GM12878 (cell line): ENCODE measurements around the gene SERTAD1. TPM values are rescaled to one million over a fixed set of nuclear protein-coding genes. Genes with fewer than 3 reads are reported as not detected.

ENCODE experiments used
- ATAC-seq: fragments of 200-7000 bp; cut with Tn5 transposase; 3 replicates; pipeline ENCODE4 v1.9.1; 2020; ENCODE audit warnings: mild to moderate bottlenecking, moderate library complexity
- BruUV-seq: library from RNA; stranded (reverse); fragments of 400-500 nt; replicated peaks from 2 replicates; lab custom pipeline; 2021; lab: Mats Ljungman, UMichigan
- CTCF ChIA-PET: fragments of 300-600 bp; sonication (Branson Sonifier 250); formaldehyde crosslinking; extraction: SDS; loops from one replicate; lab custom pipeline; 2021; ENCODE audit warnings: inconsistent platforms; lab: Yijun Ruan, JAX
- POLR2A ChIA-PET: fragments of 350-600 bp; formaldehyde crosslinking; extraction: SDS; loops from one replicate; lab custom pipeline; 2021; ENCODE audit warnings: inconsistent platforms; lab: Charles Lee
- RAD21 ChIA-PET: fragments of 300-600 bp; sonication (Branson Sonifier 250); formaldehyde crosslinking; loops from one replicate; lab custom pipeline; 2023; ENCODE audit warnings: antibody characterized with exemption; ENCODE audit not compliant: unreplicated experiment; lab: Charles Lee
- SMC1A ChIA-PET: fragments of 300-600 bp; sonication (Branson Sonifier 250); formaldehyde crosslinking; loops from one replicate; lab custom pipeline; 2023; ENCODE audit not compliant: unreplicated experiment, uncharacterized antibody; lab: Charles Lee
- DNase-seq: peaks from one replicate; pipeline ENCODE4 v3.0.0-alpha.2; 2011; ENCODE audit warnings: low read depth, low spot score
- FAIRE-seq: peaks from 3 replicates; lab custom pipeline; 2011; peaks lifted over from hg19 to GRCh38; lab: Jason Lieb, UNC
- H2AFZ ChIP-seq: 2 replicates; pipeline ENCODE4 v1.6.0; 2011; ENCODE audit warnings: low read depth, low read length, control low read depth; ENCODE audit not compliant: control insufficient read depth
- H3K27ac ChIP-seq: 2 replicates; pipeline ENCODE4 v1.5.1; 2011; ENCODE audit warnings: control low read depth; ENCODE audit not compliant: control insufficient read depth, insufficient read depth
- H3K27me3 ChIP-seq, 2 experiments: replicated peaks in 1 of 2; 2 replicates each; pipeline versions ENCODE4 v1.6.0 to v1.6.1; 2011; ENCODE audit warnings: low read length in 1 of 2; ENCODE audit not compliant: control insufficient read depth in 2 of 2, insufficient read depth in 2 of 2
- H3K36me3 ChIP-seq, 2 experiments: 2 replicates each; pipeline ENCODE4 v1.5.1; 2011; ENCODE audit warnings: low read length in 1 of 2; ENCODE audit not compliant: control insufficient read depth in 2 of 2, insufficient read depth in 2 of 2
- H3K4me1 ChIP-seq: 2 replicates; pipeline ENCODE4 v1.6.1; 2011; ENCODE audit warnings: mild to moderate bottlenecking, low read length, moderate library complexity, mixed read lengths; ENCODE audit not compliant: control insufficient read depth, insufficient read depth
- H3K4me2 ChIP-seq: 2 replicates; pipeline ENCODE4 v1.6.0; 2011; ENCODE audit warnings: control low read depth; ENCODE audit not compliant: control insufficient read depth, insufficient read depth
- H3K4me3 ChIP-seq: fragments of 200-600 bp; sonication (generic); 2 replicates; pipeline ENCODE4 v1.5.1; 2016
- H3K79me2 ChIP-seq: 2 replicates; pipeline ENCODE4 v1.6.0; 2011; ENCODE audit warnings: low read length; ENCODE audit not compliant: control insufficient read depth, insufficient read depth
- H3K9ac ChIP-seq: 2 replicates; pipeline ENCODE4 v1.8.0; 2011; ENCODE audit warnings: low read length, control low read depth, mixed read lengths; ENCODE audit not compliant: control insufficient read depth, insufficient read depth
- H3K9me3 ChIP-seq: replicated peaks from 3 replicates; pipeline ENCODE4 v1.5.1; 2011; ENCODE audit warnings: mild to moderate bottlenecking, low read length; ENCODE audit not compliant: control insufficient read depth, insufficient read depth
- H4K20me1 ChIP-seq: 2 replicates; pipeline ENCODE4 v1.6.0; 2011; ENCODE audit not compliant: control insufficient read depth, insufficient read depth
- FOS ChIP-seq: IDR thresholded peaks from 3 replicates; pipeline ENCODE4 v1.6.1; 2011; ENCODE audit warnings: borderline replicate concordance; ENCODE audit not compliant: insufficient read length; ENCODE audit errors: extremely low read depth
- IRF5 ChIP-seq: fragments of 450-650 bp; IDR thresholded peaks from 2 replicates; pipeline ENCODE4 v1.6.1; 2017; ENCODE audit warnings: borderline replicate concordance
- SIN3A ChIP-seq: IDR thresholded peaks from 2 replicates; pipeline ENCODE4 v1.6.1; 2012; ENCODE audit warnings: low read depth, low read length, improper control_type of control experiment
- SMARCA5 ChIP-seq: fragments of 450-650 bp; IDR thresholded peaks from 2 replicates; pipeline ENCODE4 v1.6.1; 2017; ENCODE audit warnings: mild to moderate bottlenecking
- SP1 ChIP-seq: IDR thresholded peaks from one replicate; pipeline ENCODE4 v1.6.1; 2011; ENCODE audit warnings: low read depth, low read length
- SREBF1 ChIP-seq: IDR thresholded peaks from 2 replicates; pipeline ENCODE4 v1.6.1; 2012; ENCODE audit warnings: mild to moderate bottlenecking, low read length
- STAT3 ChIP-seq: IDR thresholded peaks from 2 replicates; pipeline ENCODE4 v1.6.1; 2011; ENCODE audit warnings: low read depth, low read length, improper control_type of control experiment
- WGBS: methylation state at CpG from one replicate; pipeline ENCODE4 v1.1.6; 2016; ENCODE audit warnings: low lambda C conversion rate; ENCODE audit not compliant: insufficient replicate concordance, insufficient coverage; ENCODE audit errors: missing lambda C conversion rate; 5-methylcytosine and 5-hydroxymethylcytosine counted together
- in situ Hi-C: fragments of 300-500 bp; cut with MboI; formaldehyde crosslinking; loops from 9 replicates; pipeline ENCODE4 v1.14.3; 2018; ENCODE audit warnings: mixed read lengths
- intact Hi-C: fragments of 100-400 bp; cut with micrococcal nuclease; formaldehyde crosslinking; loops from one replicate; pipeline ENCODE4 v1.14.2; 2022; ENCODE audit not compliant: unreplicated experiment
- polyA plus RNA-seq, 11 experiments: library from polyadenylated mRNA; depleted of rRNA in 4 of 11; unstranded in 6 of 11; stranded (reverse) in 5 of 11; fragments of >200 nt; fragmentation: Nextera tagmentation in 4 of 11; fragmentation: Illumina TruSeq in 1 of 11; extraction: Ambion mirVana in 4 of 11; extraction: Trizol in 1 of 11; gene quantifications; 1 replicate in 1 of 11; 2 replicates in 10 of 11; pipeline versions ENCODE4 v1.2.1 to v1.2.3, GENCODE V29; 2011 to 2016; ENCODE audit warnings: inconsistent platforms in 2 of 11, missing spikeins in 2 of 11, low read depth in 1 of 11
- total RNA-seq, 4 experiments: library from RNA; depleted of rRNA in 3 of 4; stranded (reverse); fragments of >200 nt in 3 of 4; fragmentation: Illumina TruSeq in 1 of 4; extraction: Trizol in 1 of 4; gene quantifications; 2 replicates each; pipeline versions ENCODE4 v1.2.1 to v1.2.3, GENCODE V29; 2013 to 2021

The SERTAD1 gene
- total and polyA plus RNA-seq, 10 of the 15 experiments (the other 5 are each of a cell fraction or from before 2014, with no cell fraction given), result 0.23 to 14.2 (median 8.0) TPM

GRCh38 chr19:40403262-40403984 is 22.4 kb downstream of the SERTAD1 start (continued):
- TF ChIP-seq SP1 (peak; percentile 33), SREBF1 (no peak), STAT3 (no peak), SMARCA5 (peak; percentile 98)

- no peak overlapping the region for H2AFZ ChIP-seq
- in situ Hi-C loops, result no loop called here
- no peak for FAIRE-seq
- WGBS, result 73% methylated on average over 3 of the region's 3 CpGs
- TF ChIP-seq FOS, result no peak
- TF ChIP-seq IRF5, result no peak
- no peak for TF ChIP-seq SIN3A
- TF ChIP-seq SREBF1, result no peak
- TF ChIP-seq SP1, result no peak
- TF ChIP-seq, all 136 proteins: peak for 0
- POLR2A ChIA-PET, result no interaction called here
- SMC1A ChIA-PET, result no interaction called here
- Histone ChIP-seq H3K27me3 (no peaks in the 10 kb centered on the region), H3K79me2 (no peaks in the 10 kb centered on the region), H3K4me2 (no peak overlapping the region), H3K9me3 (no peaks in the 10 kb centered on the region), H3K27ac (no peak overlapping the region), H3K36me3 (no peaks in the 10 kb centered on the region), H3K9ac (no peak overlapping the region), H3K4me3 (no peak overlapping the region), H4K20me1 (no peaks in the 10 kb centered on the region), H3K4me1 (peaks cover 5% of the 10 kb centered on the region)
- CTCF ChIA-PET, result interaction anchor here (1.9 kb wide), 1 partner anchor 95 kb away, joined by 6 read pairs; no protein-coding TSS in a partner anchor
- ATAC-seq (no peak), DNase-seq (no peak)
- intact Hi-C loops, result loop anchor here (5.0 kb wide), 1 partner anchor 43 kb away; no protein-coding TSS in a partner anchor
- no TSS peak for BruUV-seq
- RAD21 ChIA-PET, result interaction anchor here (0.7 kb wide), 1 partner anchor 17 kb away, joined by 3 read pairs; no protein-coding TSS in a partner anchor
Observed at GRCh38 chr19:40400559-40400958, 25.2 kb downstream of the SERTAD1 start.
